GM18502 (cell line): ENCODE measurements around the gene AASDH.
"Not testable (repeated sequence)": the region's sequence is repeated elsewhere in the genome, so short reads cannot be mapped to it uniquely, and the experiment has no call there.

Source experiments
- ATAC-seq: cut with Tn5 transposase; IDR thresholded peaks from one replicate; pipeline ENCODE4 v1.9.1; 2021; ENCODE audit warnings: mild to moderate bottlenecking; ENCODE audit not compliant: unreplicated experiment, poor library complexity

AASDH gene

DNA sequence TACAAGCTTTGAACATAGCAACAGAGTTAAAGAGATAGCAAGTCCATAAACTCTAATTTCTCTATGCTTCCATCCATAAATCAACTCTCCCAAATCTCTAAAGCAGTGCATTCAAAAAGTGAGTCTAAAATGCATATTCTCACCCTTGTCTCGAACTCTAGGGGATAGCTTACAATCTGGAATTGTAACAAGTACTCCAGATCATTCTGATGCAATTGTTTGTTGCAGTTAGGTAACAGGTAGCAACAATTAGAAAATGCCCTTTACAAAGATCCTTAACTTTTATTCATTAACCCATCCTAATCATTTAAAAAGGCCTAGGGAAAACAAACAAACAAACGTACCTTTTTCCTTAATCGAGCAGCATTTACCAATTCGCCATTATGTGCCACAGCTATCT is 18.9 kb upstream of the AASDH start:
- ATAC-seq, result no peak

DNA sequence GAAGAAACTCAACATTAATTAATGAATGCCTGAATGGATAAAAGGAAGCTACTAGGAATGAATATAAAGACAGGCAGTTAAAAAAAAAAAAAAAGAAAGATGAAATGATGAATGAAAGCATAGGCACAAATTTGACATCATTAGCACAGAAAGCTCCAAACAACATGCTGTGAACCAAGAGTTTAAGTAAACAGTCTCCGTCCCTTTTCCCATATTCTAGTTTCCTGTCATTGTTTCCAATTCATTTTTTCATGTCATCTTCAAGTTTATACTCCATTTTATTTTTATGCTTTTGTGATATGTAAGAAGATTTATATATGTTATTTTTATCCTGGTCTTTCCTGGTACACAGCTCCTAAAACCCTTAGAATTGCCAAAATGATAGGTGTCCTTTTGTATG is 17.7 kb upstream of the AASDH start:
- ATAC-seq, result no peak

DNA sequence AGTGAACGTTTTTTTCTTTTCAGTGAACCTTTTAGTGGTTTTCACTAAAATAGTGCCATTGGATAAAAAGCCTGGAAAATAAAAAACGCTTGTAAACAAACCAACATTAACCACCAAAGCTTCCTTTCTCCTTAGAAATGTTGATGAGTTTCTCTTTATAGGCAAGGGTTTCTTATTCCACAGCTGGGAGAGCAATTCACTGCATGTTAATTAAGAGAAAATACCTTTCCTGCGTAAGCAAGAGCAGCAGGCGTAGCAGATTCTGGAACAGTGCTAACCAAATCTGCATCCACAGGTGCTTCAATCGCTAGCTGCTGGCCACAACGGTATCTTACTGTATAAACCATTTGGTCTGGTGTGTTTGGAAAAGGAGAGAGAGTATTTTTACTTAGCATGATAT is 13.3 kb upstream of the AASDH start:
- no peak for ATAC-seq

DNA sequence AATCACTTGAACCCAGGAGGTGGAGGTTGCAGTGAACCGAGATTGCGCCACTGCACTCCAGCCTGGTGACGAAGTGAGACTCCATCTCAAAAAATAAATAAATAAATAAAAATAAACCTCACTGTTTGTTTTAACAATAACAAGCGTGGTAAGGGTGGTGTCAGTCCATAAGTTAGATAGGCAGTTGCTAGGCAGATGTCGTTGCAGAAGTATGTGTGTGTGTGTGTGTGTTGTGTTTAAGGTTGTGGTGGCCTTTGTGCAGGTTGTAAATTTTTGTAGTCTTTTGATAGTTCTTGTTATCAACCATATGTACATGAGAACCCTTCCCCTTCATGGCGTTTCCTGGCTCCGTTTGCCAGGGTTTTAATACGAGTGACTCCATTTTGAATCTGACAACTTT is 4.0 kb upstream of the AASDH start:
- ATAC-seq, result no peak

DNA sequence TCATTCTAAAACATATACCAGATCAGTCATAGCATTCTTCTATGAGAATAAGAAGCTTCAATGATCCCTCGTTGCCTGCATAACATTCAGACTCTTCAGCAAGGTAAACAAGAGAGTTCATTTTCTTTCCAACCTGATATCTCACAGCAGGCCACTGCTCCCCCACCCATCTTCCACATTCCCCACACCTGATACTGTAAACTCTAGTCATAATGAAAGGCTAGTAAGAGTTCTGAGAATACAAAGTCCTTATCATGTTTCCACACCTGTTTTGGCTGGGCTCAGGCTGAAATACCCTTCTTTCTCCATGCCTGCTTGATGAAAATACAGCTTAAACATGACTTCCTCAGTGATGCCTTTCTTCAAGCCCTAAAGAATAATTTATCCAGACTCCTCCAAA is 2.3 kb upstream of the AASDH start:
- ATAC-seq, result no peak

DNA sequence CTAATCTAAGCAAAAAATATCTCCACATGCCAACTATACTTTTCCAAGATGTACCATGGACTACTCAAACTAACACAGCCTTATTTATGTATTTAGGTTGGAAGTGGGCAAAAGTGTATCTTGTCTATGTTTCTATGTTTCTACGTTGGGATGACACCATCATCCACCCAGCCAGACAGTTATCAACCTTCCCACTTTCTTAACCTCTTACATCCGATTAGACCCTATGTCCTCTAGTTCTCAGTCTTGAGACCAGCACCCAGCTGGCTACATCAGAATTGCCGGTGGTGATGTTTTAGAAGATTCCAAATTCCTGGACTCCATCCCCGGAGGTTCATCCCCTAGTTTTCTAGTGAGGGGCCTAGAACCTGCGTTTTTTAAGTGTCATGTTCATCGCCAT is 1.0 kb upstream of the AASDH start:
- ATAC-seq, result no peak

DNA sequence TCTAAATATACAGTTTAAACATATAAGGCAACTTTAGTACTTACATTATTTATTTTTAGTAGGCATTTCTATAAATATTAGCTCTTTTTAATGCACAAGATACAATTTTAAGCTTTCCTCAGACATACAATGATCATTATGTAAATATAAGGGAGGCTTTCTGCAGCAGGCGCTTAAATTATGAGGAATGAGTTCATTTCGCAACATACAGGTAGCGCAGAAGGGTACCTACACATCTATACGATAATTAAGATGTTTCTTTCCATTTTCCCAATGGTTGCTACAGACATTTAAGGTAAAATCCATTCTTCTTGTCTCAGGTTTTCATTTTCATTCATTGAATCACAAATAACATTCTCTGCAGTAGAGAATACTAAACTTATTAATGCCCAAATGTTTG is 1.2 kb downstream of the AASDH start:
- no peak for ATAC-seq

DNA sequence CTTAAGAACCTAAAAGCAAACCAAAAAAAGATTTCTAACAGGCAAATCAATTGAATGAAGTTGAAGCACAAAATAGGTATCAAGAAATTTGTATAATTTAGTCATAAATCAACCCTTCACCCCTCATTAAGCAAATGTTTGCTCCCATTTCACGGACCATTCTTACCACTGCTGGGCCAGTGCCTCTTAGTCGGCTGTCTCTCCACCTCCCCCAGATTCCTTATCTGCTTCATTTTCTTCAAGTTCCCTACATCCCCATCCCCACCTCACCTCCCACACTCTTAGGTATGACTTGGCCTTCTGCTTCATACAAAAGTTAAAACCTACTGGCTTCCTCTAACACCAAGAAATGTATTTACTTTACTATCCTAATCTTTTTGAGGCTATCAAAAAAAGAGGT is 11.8 kb downstream of the AASDH start:
- ATAC-seq, result no peak

DNA sequence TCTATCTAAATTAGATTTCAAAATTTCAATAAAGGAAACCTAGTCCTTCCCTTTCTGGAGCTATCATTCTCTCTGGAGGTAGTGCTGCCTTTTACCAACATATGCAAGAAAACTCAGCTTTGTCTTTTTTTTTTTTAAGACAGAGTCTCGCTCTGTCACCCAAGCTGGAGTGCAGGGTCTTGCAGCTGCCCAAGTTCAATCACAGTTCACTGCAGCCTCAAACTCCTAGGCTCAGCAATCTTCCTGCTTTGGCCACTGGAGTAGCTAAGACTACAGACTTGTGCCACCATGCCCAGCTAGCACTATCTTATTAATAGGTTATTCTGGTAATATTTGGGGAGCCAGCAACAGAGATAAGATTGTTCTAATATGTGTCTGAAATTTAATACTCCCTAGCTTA is 12.3 kb downstream of the AASDH start:
- no peak for ATAC-seq

DNA sequence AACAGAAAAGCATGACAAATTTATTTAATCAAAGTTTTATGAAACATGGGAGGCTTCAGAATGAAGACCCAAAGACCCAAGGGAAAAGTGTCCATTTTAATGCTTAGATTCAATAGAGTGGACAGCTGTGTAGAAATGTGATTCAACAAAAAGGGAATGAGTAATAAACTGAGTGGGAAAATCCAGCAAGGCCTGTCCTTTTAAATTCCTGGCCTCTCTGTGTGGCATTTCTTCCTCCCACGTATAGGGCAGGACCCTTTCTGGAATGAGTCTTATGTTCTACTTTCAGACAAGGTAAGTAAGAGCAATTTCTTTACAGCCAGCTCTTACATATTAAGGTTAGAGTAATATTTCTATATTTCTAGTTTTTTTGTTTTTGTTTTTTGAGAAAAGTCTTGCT is 14.5 kb downstream of the AASDH start:
- ATAC-seq, result no peak

DNA sequence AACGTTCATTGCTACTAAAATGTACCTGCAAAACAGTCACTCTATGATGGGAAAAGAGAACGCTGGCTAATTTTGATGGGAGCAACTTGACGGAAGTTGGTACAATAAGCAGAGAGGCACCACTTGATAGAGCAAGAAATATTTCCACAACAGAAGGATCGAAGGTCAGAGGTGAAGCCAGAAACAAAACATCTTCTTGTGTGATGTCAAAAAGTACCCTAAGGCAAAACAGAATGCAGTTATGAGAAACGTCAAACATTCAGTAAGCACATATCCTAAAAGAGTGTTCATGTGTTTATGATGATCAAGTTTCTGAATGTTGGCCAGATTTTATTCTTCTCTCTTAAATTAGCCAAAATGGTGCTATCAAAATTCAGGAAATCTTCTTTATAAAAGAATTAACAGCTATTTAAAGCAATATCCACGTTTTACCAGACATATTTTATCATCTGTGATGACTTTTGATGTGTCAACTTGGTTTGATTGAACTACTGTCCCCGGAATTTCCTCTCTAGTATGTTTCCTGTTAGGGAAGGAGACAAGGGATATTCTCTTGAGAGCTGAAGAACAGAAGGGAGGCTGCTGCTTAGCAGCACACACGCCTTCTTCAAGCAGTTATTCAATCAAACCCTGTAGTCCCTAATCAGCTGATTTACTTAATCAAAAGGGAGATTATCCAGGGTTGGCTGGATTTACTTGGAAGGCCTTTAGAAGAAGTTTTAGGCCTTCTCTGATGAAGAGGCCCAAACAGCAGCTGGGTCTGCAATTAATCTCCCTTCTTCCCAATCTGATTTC is 15.7 kb downstream of the AASDH start:
- no peak for ATAC-seq

DNA sequence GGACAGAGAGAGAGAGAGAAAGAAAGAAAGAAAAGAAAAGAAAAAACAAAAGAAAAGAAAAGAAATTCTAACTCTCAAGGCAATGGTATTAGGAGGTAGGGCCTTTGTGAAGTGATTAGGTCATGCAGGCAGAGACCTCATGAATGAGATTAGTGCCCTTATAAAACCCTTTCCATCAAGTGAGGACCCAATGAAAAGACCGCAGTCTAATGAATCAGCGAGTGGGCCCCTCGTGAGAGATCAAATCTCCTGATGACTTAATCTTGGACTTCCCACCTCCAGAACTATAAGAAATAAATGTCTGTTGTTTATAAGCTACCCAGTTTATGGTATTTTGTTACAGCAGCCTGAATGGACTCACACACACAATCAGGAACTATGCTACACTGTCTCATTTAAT is 16.9 kb downstream of the AASDH start:
- no peak for ATAC-seq

DNA sequence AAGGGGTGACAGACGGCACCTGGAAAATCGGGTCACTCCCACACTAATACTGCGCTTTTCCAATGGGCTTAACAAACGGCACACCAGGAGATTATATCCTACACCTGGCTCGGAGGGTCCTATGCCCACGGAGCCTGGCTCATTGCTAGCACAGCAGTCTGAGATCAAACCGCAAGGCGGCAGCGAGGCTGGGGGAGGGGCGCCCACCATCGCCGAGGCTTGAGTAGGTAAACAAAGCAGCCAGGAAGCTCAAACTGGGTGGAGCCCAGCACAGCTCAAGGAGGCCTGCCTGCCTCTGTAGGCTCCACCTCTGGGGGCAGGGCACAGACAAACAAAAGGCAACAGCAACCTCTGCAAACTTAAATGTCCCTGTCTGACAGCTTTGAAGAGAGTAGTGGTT is 24.3 kb downstream of the AASDH start:
- not testable (repeated sequence) for ATAC-seq

DNA sequence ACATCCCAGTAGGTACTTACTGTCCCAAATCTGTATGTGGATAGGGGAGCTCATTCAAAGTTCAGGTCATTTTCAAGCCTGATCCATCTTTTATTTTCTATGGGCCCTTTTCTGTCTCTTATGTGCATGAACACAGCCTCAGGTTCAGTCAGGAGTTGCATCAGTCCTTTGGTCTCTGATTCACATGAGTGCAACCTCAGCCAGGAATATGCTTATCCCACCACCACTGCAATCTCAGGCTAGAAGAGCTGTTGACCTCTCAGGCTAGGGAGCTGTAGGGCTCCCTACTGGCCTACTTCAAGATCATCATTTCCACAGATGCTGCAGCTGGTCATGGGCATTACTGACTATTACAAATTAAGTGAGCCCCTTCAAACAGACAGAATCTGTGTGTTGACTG is 27.2 kb downstream of the AASDH start:
- ATAC-seq, result no peak

DNA sequence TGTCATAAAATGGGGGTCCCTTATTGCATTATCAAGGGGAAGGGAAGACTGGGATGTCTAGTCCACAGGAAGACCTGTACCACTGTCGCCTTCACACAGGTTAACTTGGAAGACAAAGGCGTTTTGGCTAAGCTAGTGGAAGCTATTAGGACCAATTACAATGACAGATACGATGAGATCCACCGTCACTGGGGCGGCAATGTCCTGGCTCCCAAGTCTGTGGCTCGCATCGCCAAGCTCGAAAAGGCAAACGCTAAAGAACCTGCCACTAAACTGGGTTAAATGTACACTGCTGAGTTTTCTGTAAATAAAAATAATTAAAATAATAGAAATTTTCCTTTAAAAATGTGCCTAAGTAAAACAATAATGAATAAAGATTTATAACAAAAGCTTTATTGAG is 30.6 kb downstream of the AASDH start:
- ATAC-seq, result no peak

DNA sequence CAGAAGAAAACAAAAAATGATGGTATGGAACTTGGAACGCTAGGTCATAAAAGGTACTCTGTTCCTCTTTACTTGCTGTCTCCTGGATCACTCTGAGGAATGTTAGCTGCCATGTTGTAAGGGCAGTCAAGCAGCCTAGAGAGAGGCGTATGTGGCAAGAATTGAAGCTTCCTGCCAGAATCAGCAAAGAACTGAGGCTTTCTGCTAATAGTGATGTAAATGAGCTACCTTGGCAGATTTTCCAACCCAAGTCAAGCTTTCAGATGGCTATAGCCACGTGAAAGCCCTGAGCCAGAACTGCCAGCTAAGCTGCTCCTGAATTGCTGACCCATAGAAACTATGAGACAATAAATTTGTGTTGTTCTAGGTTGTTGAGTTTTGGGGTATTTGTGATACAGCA is 38.7 kb downstream of the AASDH start:
- ATAC-seq, result no peak

DNA sequence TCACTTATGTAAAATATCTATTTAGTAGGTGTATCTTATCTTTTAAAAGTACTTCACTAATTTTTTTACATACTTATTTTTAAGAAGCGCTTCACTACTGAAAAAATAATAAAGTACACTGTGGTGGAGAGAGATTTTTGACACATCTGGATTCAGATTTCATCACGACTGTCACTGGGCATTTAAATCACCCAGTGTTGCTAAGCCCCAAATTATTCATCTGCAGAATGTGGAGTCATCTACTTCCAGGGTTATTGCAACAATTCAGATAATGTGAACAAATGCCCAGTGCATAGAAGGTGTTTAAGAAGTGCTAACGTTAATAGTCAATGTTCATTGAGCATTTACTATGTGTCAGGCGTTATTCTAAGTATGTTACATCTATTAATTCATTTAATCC is 41.8 kb downstream of the AASDH start:
- ATAC-seq, result no peak

DNA sequence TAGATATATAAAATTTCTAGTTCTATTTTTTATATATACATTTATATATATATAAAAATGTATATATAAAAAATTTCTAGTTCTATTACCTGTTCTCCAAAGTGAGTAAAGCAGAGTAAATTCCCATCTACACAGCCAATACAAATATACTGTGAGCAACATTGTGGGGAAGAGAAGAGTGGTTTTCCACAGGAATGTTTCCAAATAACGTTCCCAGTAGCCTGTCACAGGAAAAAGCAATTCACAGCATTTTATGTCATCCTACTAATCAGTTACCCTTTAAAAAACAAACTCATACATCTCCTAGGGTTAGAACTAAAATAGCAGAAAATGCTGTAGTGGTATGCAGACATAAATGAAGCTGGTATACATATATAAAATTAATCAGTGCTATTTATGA is 44.5 kb downstream of the AASDH start:
- ATAC-seq, result no peak

DNA sequence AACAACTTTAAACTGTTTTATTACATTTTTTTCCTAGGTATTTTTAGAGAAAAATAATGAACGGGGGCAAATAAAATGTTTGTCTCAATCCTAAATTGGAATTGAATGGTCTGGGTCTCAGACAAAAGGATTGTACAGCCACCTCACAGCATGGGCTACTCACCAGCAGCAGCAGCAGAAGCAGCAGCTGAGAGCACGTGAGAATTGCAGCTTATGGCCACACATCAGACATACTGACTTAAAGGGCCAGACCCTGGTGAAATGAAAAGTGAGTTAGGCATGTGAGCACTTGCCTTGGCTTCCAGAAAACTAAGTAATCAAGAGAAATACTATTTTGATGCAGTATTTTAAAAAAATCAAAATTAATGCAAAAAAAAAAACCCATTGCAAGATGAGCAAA is 56.6 kb downstream of the AASDH start:
- ATAC-seq, result no peak

DNA sequence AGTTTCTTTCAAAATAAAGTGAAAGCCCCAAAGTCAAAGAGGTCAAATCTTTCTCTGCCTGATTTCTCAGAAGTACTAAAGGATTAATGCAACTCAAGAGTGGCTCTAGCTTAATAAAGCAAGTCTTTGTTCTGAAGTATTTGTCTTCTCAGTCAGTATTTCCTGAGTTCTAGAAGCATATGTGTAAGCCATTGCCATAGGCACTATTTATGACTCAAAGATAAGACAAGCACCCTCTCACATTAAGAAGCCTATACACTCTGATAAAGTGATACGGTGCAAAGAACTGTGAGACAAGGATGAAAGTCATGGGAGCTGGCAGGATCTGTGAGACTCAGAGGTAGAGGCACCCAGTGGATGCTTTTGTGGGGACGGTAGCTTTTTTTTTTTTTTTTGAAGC is 60.9 kb downstream of the AASDH start:
- ATAC-seq, result no peak

DNA sequence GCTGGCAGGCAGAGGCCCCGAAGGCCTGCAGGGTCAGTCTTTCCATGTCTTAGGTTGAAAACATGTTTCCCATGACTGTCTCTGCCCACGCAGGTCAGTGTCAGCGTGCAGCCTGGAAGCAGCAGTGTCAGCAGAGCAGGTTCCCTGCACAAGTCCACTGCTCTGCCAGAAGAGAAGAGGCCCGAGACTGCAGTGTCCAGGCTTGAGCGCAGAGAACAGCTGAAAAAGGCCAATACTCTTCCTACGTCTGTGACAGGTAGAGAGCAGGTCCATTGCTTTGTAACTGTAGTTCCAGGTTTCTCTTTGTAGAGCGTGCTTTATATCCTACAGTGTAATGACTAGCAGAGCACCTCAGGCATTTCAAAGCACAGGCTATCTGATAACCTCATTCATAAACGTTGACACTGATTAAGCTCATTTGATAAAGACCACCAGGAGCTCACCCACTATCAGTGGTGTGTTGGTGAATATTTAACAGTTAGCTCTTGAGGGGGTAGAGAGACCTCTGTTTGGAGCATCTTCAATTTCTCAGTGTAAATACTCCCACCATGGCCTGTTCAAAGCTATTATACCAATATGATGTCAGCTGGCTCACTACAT is 63.2 kb downstream of the AASDH start:
- no peak for ATAC-seq

DNA sequence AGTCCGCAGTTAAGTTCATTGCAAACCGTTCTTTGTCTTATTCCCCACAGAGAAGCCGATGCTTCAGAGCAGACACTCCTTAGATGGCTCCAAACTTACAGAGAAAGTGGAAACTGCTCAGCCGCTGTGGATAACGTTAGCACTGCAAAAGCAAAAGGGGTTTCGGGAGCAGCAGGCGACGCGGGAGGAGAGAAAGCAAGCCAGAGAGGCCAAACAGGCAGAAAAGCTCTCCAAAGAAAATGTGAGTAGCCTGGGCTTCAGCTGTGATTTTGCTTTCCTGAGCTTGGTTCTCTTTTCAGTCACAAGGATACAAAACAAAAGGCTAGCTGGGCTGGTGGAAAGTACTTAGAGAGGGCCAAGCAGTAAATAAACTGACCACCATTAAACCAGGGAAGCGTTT is 64.0 kb downstream of the AASDH start:
- no peak for ATAC-seq
